Testis (tissue), 3 donors: ENCODE data around the gene TMEM150B. TPM values are rescaled to one million over a fixed set of nuclear protein-coding genes. Genes with fewer than 3 reads are reported as not detected.
A peak's percentile ranks its signal among the peaks of the same experiment; 100 is the strongest.

Source experiments
- DNase-seq: peaks from one replicate; pipeline ENCODE4 v3.0.0-alpha.2; 2019
- H3K27ac ChIP-seq, 2 donors: fragments of 200-600 bp; sonication (generic); one replicate each; pipeline ENCODE4 v1.5.1; 2019
- H3K27me3 ChIP-seq: fragments of 200-600 bp; sonication (generic); one replicate; pipeline ENCODE4 v1.5.1; 2019
- H3K36me3 ChIP-seq: fragments of 200-600 bp; sonication (generic); one replicate; pipeline ENCODE4 v1.5.1; 2017; ENCODE audit warnings: low read depth; ENCODE audit errors: missing control alignments
- H3K4me1 ChIP-seq: fragments of 200-600 bp; sonication (generic); one replicate; pipeline ENCODE4 v1.5.1; 2019
- H3K4me3 ChIP-seq, 2 donors: fragments of 200-600 bp; sonication (generic); one replicate each; pipeline ENCODE4 v1.5.1; 2017 to 2019
- H3K9me3 ChIP-seq: fragments of 200-600 bp; sonication (generic); one replicate; pipeline ENCODE4 v1.5.1; 2017
- CTCF ChIP-seq, 3 experiments: fragments of 450-650 bp in 2 of 3; fragments of 200-600 bp in 1 of 3; sonication (generic) in 1 of 3; IDR thresholded peaks; one replicate each; pipeline ENCODE4 v1.5.1; 2016 to 2019; ENCODE audit warnings: antibody characterized with exemption in 3 of 3, mild to moderate bottlenecking in 2 of 3, moderate library complexity in 1 of 3
- POLR2A ChIP-seq: fragments of 450-650 bp; IDR thresholded peaks from one replicate; pipeline ENCODE4 v1.6.1; 2017; ENCODE audit warnings: antibody characterized with exemption, mild to moderate bottlenecking, moderate library complexity
- WGBS, 2 donors: methylation state at CpG; one replicate each; pipeline ENCODE4 v1.1.5; 2018; 5-methylcytosine and 5-hydroxymethylcytosine counted together
- intact Hi-C: fragments of 100-400 bp; cut with DNase I; formaldehyde crosslinking; loops from one replicate; pipeline ENCODE4 v1.15.1; 2023; ENCODE audit warnings: low total_unique reads
- polyA plus RNA-seq: library from polyadenylated mRNA; stranded (reverse); fragments of 350-450 nt; fragmentation: Illumina TruSeq; extraction: RNeasy Lipid Tissue Mini Kit (QIAGEN cat#74804); gene quantifications from one replicate; pipeline ENCODE4 v1.2.3, GENCODE V29; 2014; ENCODE audit warnings: low read depth, low replicate concordance; ENCODE audit not compliant: insufficient read depth
- total RNA-seq, 2 donors: library from RNA; depleted of rRNA; stranded (reverse); fragments of >200 nt; gene quantifications; one replicate each; pipeline ENCODE4 v1.2.3, GENCODE V29; 2016

The TMEM150B gene
- total and polyA plus RNA-seq, 3 donors from 2014 or later: 0.98 to 2.2 TPM; not detected in 1

GRCh38 chr19:55306712-55307111, 18.4 kb downstream of the TMEM150B start:
- Histone ChIP-seq H3K27ac (no peak overlapping the region), H3K36me3 (no peaks in the 10 kb centered on the region), H3K9me3 (no peaks in the 10 kb centered on the region), H3K4me1 (no peaks in the 10 kb centered on the region), H3K27me3 (no peaks in the 10 kb centered on the region), H3K4me3 (no peak overlapping the region)
- no peak for DNase-seq
- 84 to 91% methylated on average over 3 of the region's 3 CpGs for WGBS, 2 donors
- intact Hi-C loops: no loop called here
- TF ChIP-seq CTCF (IDR thresholded peaks at IDR 0.05) (no peak), POLR2A (no peak)

GRCh38 chr19:55305983-55306562, 19.1 kb downstream of the TMEM150B start:
- 88 to 93% methylated on average over 16 to 17 of the region's 17 CpGs for WGBS, 2 donors
- intact Hi-C loops: no loop called here
- Histone ChIP-seq H3K4me1 (peaks cover 6% of the 10 kb centered on the region), H3K27me3 (no peaks in the 10 kb centered on the region), H3K9me3 (no peaks in the 10 kb centered on the region), H3K36me3 (no peaks in the 10 kb centered on the region), H3K27ac (no peak overlapping the region), H3K4me3 (no peak overlapping the region)
- TF ChIP-seq POLR2A: no peak
- no peak for TF ChIP-seq CTCF (IDR thresholded peaks at IDR 0.05)
- DNase-seq: no peak

- Histone ChIP-seq H3K4me1 (peaks cover 12% of the 10 kb centered on the region), H3K9me3 (no peaks in the 10 kb centered on the region), H3K4me3 (no peak overlapping the region), H3K27ac (no peak overlapping the region), H3K36me3 (no peaks in the 10 kb centered on the region), H3K27me3 (no peaks in the 10 kb centered on the region)
- peak; percentile 85 for DNase-seq
- TF ChIP-seq POLR2A: no peak
- TF ChIP-seq CTCF (IDR thresholded peaks at IDR 0.05): no peak
- WGBS, 2 donors: 63 to 76% methylated on average over 9 of the region's 9 CpGs
- intact Hi-C loops: no loop called here
Measured at GRCh38 chr19:55305491-55305890, 19.6 kb downstream of the TMEM150B start.

- TF ChIP-seq CTCF (IDR thresholded peaks at IDR 0.05) (no peak), POLR2A (no peak)
- no peaks in the 10 kb centered on the region for H3K9me3 ChIP-seq
- no peaks in the 10 kb centered on the region for H3K27me3 ChIP-seq
- H3K4me1 ChIP-seq: peaks cover 12% of the 10 kb centered on the region
- WGBS, 2 donors: 56 to 60% methylated on average over 12 to 14 of the region's 14 CpGs
- no peak overlapping the region for H3K27ac ChIP-seq
- peak; percentile 31 for DNase-seq
- intact Hi-C loops: no loop called here
- H3K36me3 ChIP-seq: no peaks in the 10 kb centered on the region
- H3K4me3 ChIP-seq: peak overlapping the region in 1 of 2 donors; percentile 12
Measured at GRCh38 chr19:55304980-55305379, 20.2 kb downstream of the TMEM150B start.
